Stimulated activated memory B cell treated with anti-CD40 and anti-IgM and Interleukin-4, amounts not matched to agents 10 μg/mL and 1 μg/mL and 100 μg/mL, for 72 hours (primary cell): ENCODE data around the gene FKBP7.
A peak's percentile ranks its signal among the peaks of the same experiment; 100 is the strongest.

Experiments
- ATAC-seq: fragments of 150-1000 bp; cut with Tn5 transposase; 2 replicates; pipeline ENCODE4 v1.10.0; 2021
- H3K27ac Mint-ChIP-seq: one replicate; pipeline ENCODE4 v1.8.0; 2022; ENCODE audit warnings: mild to moderate bottlenecking, mixed read lengths
- H3K27me3 Mint-ChIP-seq: one replicate; pipeline ENCODE4 v1.8.0; 2022; ENCODE audit warnings: mixed read lengths
- H3K36me3 Mint-ChIP-seq: one replicate; pipeline ENCODE4 v1.8.0; 2022; ENCODE audit warnings: mixed read lengths
- H3K4me1 Mint-ChIP-seq: one replicate; pipeline ENCODE4 v1.8.0; 2022; ENCODE audit warnings: mixed read lengths
- H3K4me3 Mint-ChIP-seq: one replicate; pipeline ENCODE4 v1.8.0; 2022; ENCODE audit warnings: mild to moderate bottlenecking, moderate library complexity, mixed read lengths
- H3K9me3 Mint-ChIP-seq: one replicate; pipeline ENCODE4 v1.8.0; 2022; ENCODE audit warnings: mixed read lengths

The FKBP7 gene

GRCh38 chr2:178506949-178507348, 28.5 kb upstream of the FKBP7 start:
- no peak overlapping the region for H3K27ac Mint-ChIP-seq
- H3K27me3 Mint-ChIP-seq, result no peaks in the 10 kb centered on the region
- no peaks in the 10 kb centered on the region for H3K9me3 Mint-ChIP-seq
- peaks cover 8% of the 10 kb centered on the region for H3K4me1 Mint-ChIP-seq
- no peak overlapping the region for H3K4me3 Mint-ChIP-seq
- peaks cover 21% of the 10 kb centered on the region for H3K36me3 Mint-ChIP-seq
- no peak for ATAC-seq

- H3K27me3 Mint-ChIP-seq, result no peaks in the 10 kb centered on the region
- peaks cover 8% of the 10 kb centered on the region for H3K4me1 Mint-ChIP-seq
- H3K4me3 Mint-ChIP-seq, result no peak overlapping the region
- H3K27ac Mint-ChIP-seq, result no peak overlapping the region
- no peaks in the 10 kb centered on the region for H3K9me3 Mint-ChIP-seq
- peaks cover 21% of the 10 kb centered on the region for H3K36me3 Mint-ChIP-seq
- no peak for ATAC-seq
Observed at GRCh38 chr2:178506524-178506923, 28.1 kb upstream of the FKBP7 start.

GRCh38 chr2:178506101-178506500, 27.7 kb upstream of the FKBP7 start:
- Mint-ChIP-seq H3K27ac (no peak overlapping the region), H3K27me3 (no peaks in the 10 kb centered on the region), H3K9me3 (no peaks in the 10 kb centered on the region), H3K4me3 (no peak overlapping the region), H3K36me3 (peaks cover 20% of the 10 kb centered on the region), H3K4me1 (peaks cover 8% of the 10 kb centered on the region)
- ATAC-seq, result no peak

- H3K4me3 Mint-ChIP-seq, result no peak overlapping the region
- H3K9me3 Mint-ChIP-seq, result no peaks in the 10 kb centered on the region
- H3K27ac Mint-ChIP-seq, result no peak overlapping the region
- ATAC-seq, result no peak
- peaks cover 21% of the 10 kb centered on the region for H3K36me3 Mint-ChIP-seq
- no peaks in the 10 kb centered on the region for H3K27me3 Mint-ChIP-seq
- H3K4me1 Mint-ChIP-seq, result peaks cover 2% of the 10 kb centered on the region
Observed at GRCh38 chr2:178502751-178503150, 24.4 kb upstream of the FKBP7 start.

GRCh38 chr2:178499640-178500039, 21.2 kb upstream of the FKBP7 start:
- H3K9me3 Mint-ChIP-seq, result no peaks in the 10 kb centered on the region
- no peak for ATAC-seq
- no peaks in the 10 kb centered on the region for H3K4me1 Mint-ChIP-seq
- H3K4me3 Mint-ChIP-seq, result no peak overlapping the region
- H3K27ac Mint-ChIP-seq, result no peak overlapping the region
- H3K27me3 Mint-ChIP-seq, result no peaks in the 10 kb centered on the region
- peaks cover 37% of the 10 kb centered on the region for H3K36me3 Mint-ChIP-seq

GRCh38 chr2:178498137-178498536, 19.7 kb upstream of the FKBP7 start:
- no peak overlapping the region for H3K27ac Mint-ChIP-seq
- H3K27me3 Mint-ChIP-seq, result no peaks in the 10 kb centered on the region
- H3K36me3 Mint-ChIP-seq, result peaks cover 47% of the 10 kb centered on the region
- no peak overlapping the region for H3K4me3 Mint-ChIP-seq
- no peak for ATAC-seq
- no peaks in the 10 kb centered on the region for H3K4me1 Mint-ChIP-seq
- H3K9me3 Mint-ChIP-seq, result no peaks in the 10 kb centered on the region

GRCh38 chr2:178496049-178496448, 17.6 kb upstream of the FKBP7 start:
- Mint-ChIP-seq H3K9me3 (no peaks in the 10 kb centered on the region), H3K36me3 (peaks cover 50% of the 10 kb centered on the region), H3K27ac (no peak overlapping the region), H3K4me3 (no peak overlapping the region), H3K4me1 (no peaks in the 10 kb centered on the region), H3K27me3 (no peaks in the 10 kb centered on the region)
- no peak for ATAC-seq

- H3K4me1 Mint-ChIP-seq, result peaks cover 25% of the 10 kb centered on the region
- H3K9me3 Mint-ChIP-seq, result no peaks in the 10 kb centered on the region
- ATAC-seq, result no peak
- peaks cover 76% of the 10 kb centered on the region for H3K36me3 Mint-ChIP-seq
- H3K4me3 Mint-ChIP-seq, result no peak overlapping the region
- H3K27ac Mint-ChIP-seq, result no peak overlapping the region
- no peaks in the 10 kb centered on the region for H3K27me3 Mint-ChIP-seq
Observed at GRCh38 chr2:178491612-178492011, 13.2 kb upstream of the FKBP7 start.

- no peaks in the 10 kb centered on the region for H3K9me3 Mint-ChIP-seq
- H3K4me1 Mint-ChIP-seq, result peaks cover 50% of the 10 kb centered on the region
- H3K27me3 Mint-ChIP-seq, result no peaks in the 10 kb centered on the region
- no peak overlapping the region for H3K27ac Mint-ChIP-seq
- H3K36me3 Mint-ChIP-seq, result peaks cover 49% of the 10 kb centered on the region
- no peak for ATAC-seq
- H3K4me3 Mint-ChIP-seq, result no peak overlapping the region
Observed at GRCh38 chr2:178485356-178485755, 7.0 kb upstream of the FKBP7 start.

GRCh38 chr2:178484245-178485041, 6.0 kb upstream of the FKBP7 start:
- Mint-ChIP-seq H3K4me1 (peaks cover 47% of the 10 kb centered on the region), H3K27me3 (no peaks in the 10 kb centered on the region), H3K9me3 (no peaks in the 10 kb centered on the region), H3K27ac (no peak overlapping the region), H3K4me3 (no peak overlapping the region), H3K36me3 (peaks cover 40% of the 10 kb centered on the region)
- ATAC-seq, result no peak

GRCh38 chr2:178482437-178482836, 4.0 kb upstream of the FKBP7 start:
- peaks cover 22% of the 10 kb centered on the region for H3K36me3 Mint-ChIP-seq
- H3K9me3 Mint-ChIP-seq, result no peaks in the 10 kb centered on the region
- ATAC-seq, result no peak
- H3K4me1 Mint-ChIP-seq, result peaks cover 46% of the 10 kb centered on the region
- H3K27me3 Mint-ChIP-seq, result no peaks in the 10 kb centered on the region
- peak overlapping the region; percentile 97 for H3K4me3 Mint-ChIP-seq
- peak overlapping the region; percentile 40 for H3K27ac Mint-ChIP-seq

- Mint-ChIP-seq H3K27me3 (no peaks in the 10 kb centered on the region), H3K27ac (peak within 1 kb of the TSS; percentile 97), H3K4me3 (peak within 1 kb of the TSS; percentile 97), H3K9me3 (no peaks in the 10 kb centered on the region), H3K4me1 (peaks cover 38% of the 10 kb centered on the region), H3K36me3 (peaks cover 3% of the 10 kb centered on the region)
- peak; percentile 90 for ATAC-seq
Observed at GRCh38 chr2:178480227-178481181, 2.1 kb upstream of the FKBP7 start, which contains the start of gene PLEKHA3. Gene PLEKHA3 (plus strand): TSS chr2:178480457. CDS start chr2:178480870, 413 bp downstream.

GRCh38 chr2:178479758-178480226, 1.4 kb upstream of the FKBP7 start:
- ATAC-seq, result no peak
- peaks cover 38% of the 10 kb centered on the region for H3K4me1 Mint-ChIP-seq

GRCh38 chr2:178479275-178479616, 846 bp upstream of the FKBP7 start:
- H3K4me3 Mint-ChIP-seq, result peak overlapping the region; percentile 97
- H3K4me1 Mint-ChIP-seq, result peaks cover 34% of the 10 kb centered on the region
- no peaks in the 10 kb centered on the region for H3K27me3 Mint-ChIP-seq
- peak overlapping the region; percentile 97 for H3K27ac Mint-ChIP-seq
- H3K36me3 Mint-ChIP-seq, result no peaks in the 10 kb centered on the region
- no peak for ATAC-seq
- no peaks in the 10 kb centered on the region for H3K9me3 Mint-ChIP-seq

More at GRCh38 chr2:178479758-178480226, 1.4 kb upstream of the FKBP7 start:
- Mint-ChIP-seq H3K27ac (peak overlapping the region; percentile 97), H3K27me3 (no peaks in the 10 kb centered on the region), H3K4me3 (peak overlapping the region; percentile 97), H3K9me3 (no peaks in the 10 kb centered on the region), H3K36me3 (no peaks in the 10 kb centered on the region)

GRCh38 chr2:178478130-178478438, 316 bp downstream of the FKBP7 start:
- peak overlapping the region; percentile 97 for H3K27ac Mint-ChIP-seq
- H3K9me3 Mint-ChIP-seq, result no peaks in the 10 kb centered on the region
- H3K4me1 Mint-ChIP-seq, result peaks cover 34% of the 10 kb centered on the region
- no peaks in the 10 kb centered on the region for H3K36me3 Mint-ChIP-seq
- H3K4me3 Mint-ChIP-seq, result peak overlapping the region; percentile 97
- ATAC-seq, result no peak
- no peaks in the 10 kb centered on the region for H3K27me3 Mint-ChIP-seq
